Fibroblast of mammary gland (primary cell): Measurements from ENCODE around the gene INPP5A.

ENCODE experiments used
- DNase-seq: peaks from one replicate; pipeline ENCODE4 v3.0.0-alpha.2; 2010; ENCODE audit warnings: low read depth
- H3K4me3 ChIP-seq: 2 replicates; pipeline ENCODE4 v1.5.1; 2011; ENCODE audit warnings: low read depth, mild to moderate bottlenecking, low read length, moderate library complexity; ENCODE audit not compliant: control insufficient read depth
- CTCF ChIP-seq: conservative IDR thresholded peaks from 2 replicates; pipeline ENCODE4 v1.5.1; 2011; ENCODE audit warnings: low read depth, low read length, inconsistent platforms; ENCODE audit not compliant: control insufficient read depth, insufficient read depth

The INPP5A gene

GRCh38 chr10:132715776-132716680 lies 178.4 kb downstream of the INPP5A start:
- no peak for DNase-seq
- TF ChIP-seq CTCF: no peak

GRCh38 chr10:132716691-132717490 lies 179.3 kb downstream of the INPP5A start:
- no peak overlapping the region for H3K4me3 ChIP-seq
- no peak for DNase-seq
- no peak for TF ChIP-seq CTCF

More at GRCh38 chr10:132715776-132716680, 178.4 kb downstream of the INPP5A start:
- no peak overlapping the region for H3K4me3 ChIP-seq

DNA sequence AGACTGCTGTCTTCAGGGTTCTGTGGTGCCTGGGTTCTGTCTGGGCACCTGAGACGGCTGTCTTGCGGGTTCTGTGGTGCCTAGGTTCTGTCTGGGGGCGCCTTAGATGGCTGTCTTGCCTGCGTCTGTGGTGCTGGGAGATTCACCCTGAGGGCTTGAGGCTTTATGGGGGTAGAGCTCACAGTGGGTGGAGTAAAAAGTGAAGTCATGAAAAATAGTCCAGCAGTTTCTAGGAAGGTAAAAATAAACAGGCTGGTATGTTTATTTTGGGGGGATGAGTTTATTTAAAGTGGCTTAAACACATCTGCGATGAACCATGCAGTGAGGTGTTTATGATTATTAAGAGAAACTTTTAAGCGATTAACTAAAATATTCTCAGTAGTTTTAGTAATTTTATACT lies 184.1 kb downstream of the INPP5A start:
- H3K4me3 ChIP-seq: no peak overlapping the region
- DNase-seq: no peak

GRCh38 chr10:132722394-132723329 lies 185.1 kb downstream of the INPP5A start:
- no peak overlapping the region for H3K4me3 ChIP-seq
- DNase-seq: no peak
- no peak for TF ChIP-seq CTCF

More for the DNA sequence above, 184.1 kb downstream of the INPP5A start:
- TF ChIP-seq CTCF: no peak

DNA sequence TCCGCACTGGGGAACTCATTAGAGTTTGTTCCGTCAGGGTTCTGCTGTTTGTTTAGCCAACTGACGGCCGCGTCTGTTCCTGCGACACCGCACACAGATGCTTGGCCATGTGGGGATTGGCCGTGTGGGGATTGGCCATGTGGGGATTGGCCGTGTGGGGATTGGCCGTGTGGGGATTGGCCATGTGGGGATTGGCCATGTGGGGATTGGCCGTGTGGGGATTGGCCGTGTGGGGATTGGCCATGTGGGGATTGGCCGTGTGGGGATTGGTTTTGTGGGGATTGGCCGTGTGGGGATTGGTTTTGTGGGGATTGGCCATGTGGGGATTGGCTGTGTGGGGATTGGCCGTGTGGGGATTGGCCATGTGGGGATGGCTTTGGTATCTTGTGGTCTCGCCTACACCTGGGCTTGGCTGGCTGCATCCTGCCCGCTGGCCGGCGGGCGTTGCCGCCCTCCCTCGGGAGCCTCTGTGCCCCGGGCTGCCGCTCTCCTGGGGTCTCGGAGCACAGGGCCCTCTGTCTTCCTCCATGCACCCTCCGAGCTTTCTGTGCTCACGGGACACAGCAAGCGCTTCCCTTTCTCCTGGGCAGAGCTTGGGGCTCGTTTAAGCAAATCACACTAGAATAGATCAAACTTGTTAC lies 185.9 kb downstream of the INPP5A start:
- DNase-seq: no peak
- TF ChIP-seq CTCF: no peak

More for the DNA sequence above, 185.9 kb downstream of the INPP5A start:
- H3K4me3 ChIP-seq: no peak overlapping the region
